NCI-H82 (cell line): ENCODE data around the gene WNT9B.
A peak's percentile ranks its signal among the peaks of the same experiment; 100 is the strongest.

Experiments used
- DNase-seq: peaks from one replicate; lab custom pipeline; 2025; lab: John Stamatoyannopoulos, UW

Gene WNT9B, protein sequence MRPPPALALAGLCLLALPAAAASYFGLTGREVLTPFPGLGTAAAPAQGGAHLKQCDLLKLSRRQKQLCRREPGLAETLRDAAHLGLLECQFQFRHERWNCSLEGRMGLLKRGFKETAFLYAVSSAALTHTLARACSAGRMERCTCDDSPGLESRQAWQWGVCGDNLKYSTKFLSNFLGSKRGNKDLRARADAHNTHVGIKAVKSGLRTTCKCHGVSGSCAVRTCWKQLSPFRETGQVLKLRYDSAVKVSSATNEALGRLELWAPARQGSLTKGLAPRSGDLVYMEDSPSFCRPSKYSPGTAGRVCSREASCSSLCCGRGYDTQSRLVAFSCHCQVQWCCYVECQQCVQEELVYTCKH

DNA sequence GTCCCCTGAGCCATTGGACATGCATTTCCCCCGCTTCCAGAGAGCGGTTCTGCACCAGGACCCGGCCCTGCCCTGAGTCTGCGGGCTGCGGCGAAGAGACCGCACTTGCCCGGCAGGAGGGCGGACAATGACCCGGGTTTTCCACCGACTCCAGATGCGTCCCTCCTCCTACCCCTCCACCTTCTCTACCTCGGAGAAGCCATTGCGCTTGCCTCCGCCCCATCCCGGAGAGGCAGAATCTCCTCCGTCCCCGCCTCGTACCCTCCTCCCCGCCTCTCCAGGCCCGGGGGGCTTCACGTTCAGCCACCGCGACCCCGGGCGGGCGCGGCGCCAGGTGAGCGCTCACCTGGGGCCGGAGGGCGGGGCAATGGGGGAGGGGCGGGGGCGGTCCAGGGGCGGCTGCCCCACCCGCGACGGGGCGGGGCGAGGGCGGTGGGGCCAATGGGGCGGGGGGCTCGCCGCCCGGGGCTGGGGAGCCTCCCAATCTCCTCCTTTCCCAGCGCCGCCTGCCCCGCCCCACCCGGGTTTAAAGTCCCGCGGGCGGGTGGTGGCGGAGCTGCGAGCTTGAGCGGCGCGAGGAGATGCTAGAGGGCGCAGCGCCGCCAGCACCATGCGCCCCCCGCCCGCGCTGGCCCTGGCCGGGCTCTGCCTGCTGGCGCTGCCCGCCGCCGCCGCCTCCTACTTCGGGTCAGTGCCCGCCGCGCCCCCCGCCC is at the start of gene WNT9B:
TSS of gene WNT9B (plus strand) at position 555 of the 713 bp plus-strand sequence. CDS start at position 611, 56 bp downstream.
- peak; percentile 75 for DNase-seq

DNA sequence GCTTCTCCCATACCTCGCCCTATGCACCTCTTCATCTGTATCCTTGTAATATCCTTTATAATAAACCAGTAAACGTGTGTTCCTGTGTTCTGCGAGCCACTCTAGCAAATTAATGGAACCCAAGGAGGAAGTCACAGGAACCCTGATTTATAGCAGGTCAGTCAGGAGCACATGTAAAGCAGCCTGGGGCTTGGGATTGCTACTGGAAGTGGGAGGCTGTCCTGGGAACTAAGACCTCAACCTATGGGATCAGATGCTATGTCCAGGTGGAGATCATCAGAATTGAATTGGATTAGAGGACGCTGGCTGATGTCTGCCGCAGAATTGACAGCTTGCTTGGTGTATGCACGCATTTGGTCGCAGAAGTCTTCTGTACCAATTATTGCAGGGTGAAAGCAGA is 48.6 kb upstream of the WNT9B start:
- peak; percentile 75 for DNase-seq

DNA sequence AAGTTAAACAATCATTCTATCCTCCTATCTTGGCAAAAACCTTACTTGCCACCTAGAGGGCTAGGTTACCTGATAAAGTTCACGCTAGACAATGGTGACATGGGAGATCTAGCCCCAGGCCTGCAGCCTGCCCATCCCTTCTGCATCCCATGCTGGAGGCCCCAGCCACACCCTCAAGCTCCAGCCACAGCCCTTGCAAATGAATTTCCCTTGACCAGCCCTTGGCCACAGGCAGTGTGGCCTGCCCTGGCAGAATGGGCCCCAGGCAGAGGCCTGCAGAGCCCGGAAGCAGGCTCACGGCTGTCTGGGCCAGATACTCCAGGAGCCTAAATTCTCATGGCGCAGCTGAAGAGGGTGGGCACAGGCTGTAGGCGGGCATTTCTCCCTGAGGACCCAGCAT is 47.8 kb upstream of the WNT9B start:
- no peak for DNase-seq

DNA sequence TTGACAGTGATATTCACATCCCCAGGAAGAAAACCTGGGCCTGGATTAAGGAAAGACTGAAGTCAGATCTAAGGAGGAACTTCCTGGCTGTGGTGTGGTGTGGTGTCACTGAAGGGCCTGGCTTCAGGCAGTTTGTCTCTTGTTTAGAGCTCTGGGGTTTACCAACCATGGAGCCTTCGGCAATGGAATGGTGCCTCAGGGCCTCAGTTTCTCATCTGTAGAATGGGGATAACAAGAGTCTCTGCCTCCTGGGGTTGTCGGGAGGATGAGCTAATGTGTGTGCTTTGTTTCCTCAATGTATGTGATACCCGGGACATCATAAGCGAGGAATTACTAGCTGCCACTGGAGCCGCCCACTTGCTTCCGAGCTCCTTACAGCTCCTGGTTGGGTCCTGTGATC is 45.6 kb upstream of the WNT9B start:
- DNase-seq, result no peak

DNA sequence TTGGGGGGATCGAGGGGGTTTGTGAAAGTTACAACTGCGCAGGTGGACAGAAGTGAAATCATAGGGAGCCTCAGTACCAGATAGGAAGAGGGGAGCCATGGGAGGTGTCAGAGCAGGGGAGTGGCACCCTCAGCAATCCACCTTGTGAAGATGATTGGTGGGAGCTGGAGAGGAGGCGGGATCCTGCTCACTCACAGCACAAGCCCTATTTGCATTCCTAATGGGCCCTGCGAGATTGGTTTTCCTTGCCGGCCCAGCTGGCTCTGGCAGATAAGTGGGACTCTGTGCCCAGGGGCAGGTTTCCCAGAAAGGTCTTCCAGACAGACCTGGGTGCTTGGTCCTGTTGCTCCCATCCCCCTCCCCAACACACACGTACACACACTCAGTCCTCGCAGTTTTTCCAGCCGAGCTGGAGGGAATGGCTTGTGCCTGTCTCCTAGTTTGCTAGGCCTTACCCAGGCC is 42.2 kb upstream of the WNT9B start:
- DNase-seq, result peak; percentile 48

DNA sequence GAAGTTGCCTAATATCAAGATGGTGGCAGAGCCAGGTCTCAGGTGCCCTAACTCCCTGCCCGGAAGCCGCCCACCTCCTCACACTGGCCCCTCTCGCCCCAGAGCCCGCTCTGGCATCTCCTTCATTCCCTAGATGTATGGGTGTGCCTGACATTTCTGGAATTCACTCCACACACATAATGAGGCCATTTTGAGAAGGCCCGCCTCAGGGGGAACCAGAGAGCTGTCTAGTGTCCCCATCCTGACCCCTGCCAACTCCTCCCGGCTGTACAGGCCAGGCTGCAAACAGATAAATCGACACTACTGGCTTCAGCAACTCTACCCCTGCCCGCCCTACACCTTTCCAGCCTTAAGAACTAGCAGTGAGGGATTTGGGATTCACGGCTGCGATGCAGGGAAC is 40.5 kb upstream of the WNT9B start:
- DNase-seq, result no peak

DNA sequence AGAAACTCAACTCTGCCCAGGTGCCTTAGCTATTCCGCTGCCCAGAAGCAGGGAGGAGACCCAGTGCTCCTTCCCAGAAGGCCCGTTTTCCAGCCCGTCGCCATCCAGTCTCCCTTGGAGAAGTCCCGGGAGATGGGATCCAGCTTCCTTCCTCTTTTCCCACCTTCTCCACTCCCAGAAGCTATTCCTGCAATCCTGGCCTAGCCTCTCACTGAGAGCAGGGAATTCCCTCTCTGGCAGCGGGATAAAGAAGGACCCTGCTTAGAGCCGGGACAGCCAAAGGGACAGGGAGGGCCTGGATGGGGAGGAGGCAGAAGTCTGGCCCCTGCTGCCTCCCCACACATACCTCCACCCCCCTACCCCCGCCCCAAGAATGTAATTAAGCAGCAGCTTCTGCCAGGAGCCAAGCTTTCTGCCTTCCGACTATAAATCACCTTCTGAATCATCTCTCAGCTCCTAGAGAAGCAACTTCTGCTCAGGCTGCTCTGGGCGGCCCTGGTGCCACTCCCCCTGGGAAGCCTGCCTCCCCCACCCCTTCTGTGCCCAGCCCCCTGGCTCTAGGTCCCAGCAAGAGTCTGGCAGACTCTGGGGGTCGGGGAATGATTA is 39.3 kb upstream of the WNT9B start:
- no peak for DNase-seq

DNA sequence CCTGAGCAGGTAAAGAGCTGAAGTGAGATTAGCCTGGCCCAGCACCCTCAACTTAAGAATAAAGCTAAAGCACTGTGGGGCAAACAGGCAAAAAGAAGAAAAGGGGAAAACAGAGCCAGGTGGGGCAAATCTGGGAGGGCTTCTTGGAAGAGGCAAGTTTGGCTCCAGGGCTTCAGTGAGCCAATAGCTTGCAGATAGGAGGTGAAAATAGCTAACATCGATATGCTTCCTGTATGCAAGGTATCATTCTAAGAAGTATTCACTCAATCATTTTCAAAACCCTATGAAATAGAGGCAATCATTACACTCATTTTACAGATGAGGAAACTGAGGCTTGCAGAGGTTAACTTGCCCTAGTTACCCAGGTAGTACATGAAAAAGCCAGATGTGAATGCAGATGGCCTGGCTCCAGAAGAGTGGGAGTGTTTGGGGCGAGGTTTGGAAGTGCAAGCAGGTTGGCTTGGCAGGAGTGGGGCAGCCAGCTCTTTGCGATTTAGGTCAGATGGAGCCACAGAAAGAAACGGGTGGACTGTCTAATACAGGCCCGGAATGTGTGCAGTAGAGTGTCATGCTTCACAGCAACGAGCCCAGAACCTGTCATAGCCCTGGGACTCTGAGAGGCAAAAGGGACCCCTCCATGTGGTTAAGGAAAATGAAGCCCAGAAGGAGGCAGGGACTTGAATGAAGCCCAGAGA is 38.6 kb upstream of the WNT9B start:
- DNase-seq, result no peak

DNA sequence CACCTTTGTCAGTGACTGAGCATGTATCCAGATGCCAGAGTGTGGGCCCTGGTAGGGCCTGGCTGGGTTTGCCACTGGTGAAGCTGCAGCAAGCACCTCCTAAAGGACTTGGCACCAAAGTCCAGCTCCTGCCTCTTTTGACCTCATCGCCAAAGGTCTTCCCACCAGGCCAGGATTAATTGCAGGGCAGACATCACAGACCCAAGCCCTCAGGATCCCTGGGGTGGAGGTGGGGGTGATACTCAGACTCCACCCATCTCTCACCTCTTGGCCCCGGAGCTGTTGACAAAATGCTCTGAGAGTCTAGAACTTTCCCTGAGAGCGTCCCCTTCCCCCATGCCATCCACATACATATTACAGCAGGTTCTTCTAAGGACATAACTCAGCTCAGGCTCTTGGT is 37.5 kb upstream of the WNT9B start:
- no peak for DNase-seq

DNA sequence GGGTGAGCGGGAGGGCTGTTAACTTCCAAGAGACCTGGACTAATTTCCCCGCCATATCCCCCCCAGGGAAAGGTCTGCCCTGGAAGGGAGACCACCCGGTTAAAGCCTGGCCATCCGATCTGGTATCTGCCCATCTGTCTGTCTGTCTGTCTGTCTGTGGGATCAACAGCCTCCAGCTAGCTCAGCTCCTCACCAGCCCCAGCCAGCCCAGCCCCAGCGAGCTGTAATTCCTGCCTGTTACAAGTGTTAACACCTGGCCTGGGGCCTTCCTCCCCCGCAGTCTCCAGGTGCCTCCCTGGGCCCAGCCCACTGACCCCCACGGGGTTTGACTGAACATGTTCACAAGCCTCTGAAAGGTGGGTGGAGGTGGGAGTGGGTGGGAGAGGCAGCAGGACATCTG is 36.9 kb upstream of the WNT9B start:
- no peak for DNase-seq

DNA sequence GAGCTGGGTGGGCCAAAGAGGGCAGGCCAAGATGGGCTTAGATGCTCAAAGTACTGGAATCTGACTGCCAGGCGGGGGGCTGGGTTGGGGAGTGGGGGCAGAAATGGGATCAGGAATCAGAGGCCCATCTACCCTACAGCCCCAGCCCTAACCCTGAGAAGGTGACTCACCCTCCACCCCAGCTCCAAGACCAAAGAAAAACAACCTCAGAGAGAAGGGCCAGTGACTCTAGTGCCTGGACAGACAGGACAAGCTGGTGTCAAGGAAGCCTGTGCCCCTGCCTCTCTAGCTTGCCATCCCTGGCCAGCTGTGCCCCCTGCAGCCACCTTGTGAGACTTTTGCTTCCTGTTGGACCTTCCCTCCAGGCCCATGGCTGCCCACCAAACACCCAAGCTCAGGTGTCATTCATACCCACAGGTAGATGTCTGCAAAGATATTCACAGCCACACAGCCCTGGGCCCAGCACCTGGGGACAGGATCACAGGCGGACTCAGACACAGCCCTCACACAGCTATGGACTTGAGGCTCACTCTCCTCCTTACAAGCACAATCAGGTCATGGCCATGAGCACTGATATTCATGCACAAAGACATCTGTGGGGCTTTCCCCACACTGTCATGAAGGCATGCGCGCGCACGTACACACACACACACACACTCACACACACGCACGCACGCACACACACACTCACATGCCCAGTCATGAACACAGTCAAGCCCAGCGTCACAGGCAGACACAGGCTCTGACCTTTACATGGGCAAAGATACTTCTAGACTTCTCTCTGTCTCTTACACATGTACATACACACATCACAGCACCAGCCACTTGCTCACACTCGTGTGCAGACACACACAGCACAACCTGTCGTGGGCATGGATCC is 35.7 kb upstream of the WNT9B start:
- no peak for DNase-seq

DNA sequence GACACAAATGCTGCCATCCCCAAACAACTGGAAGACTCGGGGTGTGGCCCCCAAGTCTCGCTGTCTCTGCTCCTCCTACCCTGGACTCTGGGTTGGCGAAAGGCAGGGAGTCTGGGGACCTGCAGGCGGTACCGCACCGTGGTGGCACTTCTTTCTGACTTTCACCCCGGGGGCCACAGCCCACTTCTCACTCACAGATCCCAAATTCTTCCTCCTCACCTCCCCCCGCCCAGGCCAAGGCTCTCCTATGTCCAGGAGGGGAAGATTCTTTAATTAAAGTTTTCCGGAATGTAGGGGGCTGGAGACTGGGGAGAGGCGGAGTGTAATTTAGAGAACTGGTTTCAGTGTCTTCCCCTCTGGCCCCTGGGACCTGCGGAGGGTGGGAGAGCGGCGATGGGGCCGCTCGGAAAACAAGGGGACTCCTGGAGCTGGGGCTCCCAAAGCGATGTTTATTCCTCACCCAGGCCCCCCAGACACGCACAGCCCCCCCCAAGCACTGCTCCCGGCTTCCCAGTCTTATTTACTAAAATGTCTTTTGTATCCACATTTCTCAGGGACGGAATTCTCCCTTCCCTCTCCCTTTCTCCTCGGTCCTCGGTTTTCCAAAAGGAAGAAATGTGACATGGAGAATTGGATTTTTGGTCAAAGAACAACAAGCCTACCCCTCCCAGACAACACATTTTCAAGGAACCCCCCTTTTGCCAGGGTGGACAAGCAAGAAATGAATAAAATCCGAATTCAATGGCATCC is 34.1 kb upstream of the WNT9B start:
- no peak for DNase-seq

DNA sequence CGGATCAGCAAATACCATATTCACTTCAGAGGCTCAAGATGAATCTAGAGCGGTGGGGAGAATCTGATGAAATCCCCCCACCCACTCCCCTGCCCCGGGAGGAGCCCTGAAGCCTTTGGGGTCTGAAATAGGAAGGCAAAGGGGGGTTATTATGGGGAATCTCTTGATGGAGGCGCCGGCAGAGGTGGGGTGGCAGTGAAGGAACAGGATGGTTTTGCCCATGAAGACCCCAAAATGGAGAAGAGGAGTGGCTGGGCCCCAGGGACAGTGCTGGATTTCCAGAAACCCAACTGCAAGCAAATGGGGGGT is 33.5 kb upstream of the WNT9B start:
- DNase-seq, result no peak

DNA sequence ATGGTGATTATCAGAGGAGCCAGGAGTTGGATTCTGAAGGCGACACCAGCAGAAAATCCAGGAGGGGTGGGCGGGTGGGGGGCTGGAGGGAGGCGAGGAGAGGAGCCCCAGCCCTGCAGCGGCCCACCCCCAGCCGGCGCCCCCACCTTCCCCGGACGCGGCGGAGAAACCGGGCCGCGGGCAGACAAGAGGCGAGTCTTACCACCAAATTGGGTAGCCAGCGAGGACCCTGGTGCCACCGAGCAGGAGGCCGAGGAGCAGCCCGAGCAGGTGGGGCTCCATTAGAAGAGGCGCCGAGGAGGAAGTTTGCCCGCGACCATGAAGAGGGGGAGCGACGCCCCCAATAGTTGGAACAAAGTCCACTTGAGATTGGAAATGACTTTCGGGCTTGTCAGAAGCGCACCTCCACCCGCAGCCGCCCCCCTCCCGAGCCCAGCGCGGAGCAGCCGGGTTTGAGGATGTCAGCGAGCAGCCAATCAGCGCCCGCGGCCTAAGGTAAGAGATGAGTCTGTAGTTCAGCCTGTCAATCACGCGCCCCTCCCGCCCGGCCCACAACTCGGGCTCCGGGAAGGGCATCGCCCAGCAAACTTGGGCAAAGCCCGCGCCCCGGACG is 33.0 kb upstream of the WNT9B start, which contains the start of gene WNT3:
TSS of gene WNT3 (minus strand) at position 377 of the 613 bp plus-strand sequence. CDS start at position 282, 95 bp downstream.
- DNase-seq, result peak; percentile 80

DNA sequence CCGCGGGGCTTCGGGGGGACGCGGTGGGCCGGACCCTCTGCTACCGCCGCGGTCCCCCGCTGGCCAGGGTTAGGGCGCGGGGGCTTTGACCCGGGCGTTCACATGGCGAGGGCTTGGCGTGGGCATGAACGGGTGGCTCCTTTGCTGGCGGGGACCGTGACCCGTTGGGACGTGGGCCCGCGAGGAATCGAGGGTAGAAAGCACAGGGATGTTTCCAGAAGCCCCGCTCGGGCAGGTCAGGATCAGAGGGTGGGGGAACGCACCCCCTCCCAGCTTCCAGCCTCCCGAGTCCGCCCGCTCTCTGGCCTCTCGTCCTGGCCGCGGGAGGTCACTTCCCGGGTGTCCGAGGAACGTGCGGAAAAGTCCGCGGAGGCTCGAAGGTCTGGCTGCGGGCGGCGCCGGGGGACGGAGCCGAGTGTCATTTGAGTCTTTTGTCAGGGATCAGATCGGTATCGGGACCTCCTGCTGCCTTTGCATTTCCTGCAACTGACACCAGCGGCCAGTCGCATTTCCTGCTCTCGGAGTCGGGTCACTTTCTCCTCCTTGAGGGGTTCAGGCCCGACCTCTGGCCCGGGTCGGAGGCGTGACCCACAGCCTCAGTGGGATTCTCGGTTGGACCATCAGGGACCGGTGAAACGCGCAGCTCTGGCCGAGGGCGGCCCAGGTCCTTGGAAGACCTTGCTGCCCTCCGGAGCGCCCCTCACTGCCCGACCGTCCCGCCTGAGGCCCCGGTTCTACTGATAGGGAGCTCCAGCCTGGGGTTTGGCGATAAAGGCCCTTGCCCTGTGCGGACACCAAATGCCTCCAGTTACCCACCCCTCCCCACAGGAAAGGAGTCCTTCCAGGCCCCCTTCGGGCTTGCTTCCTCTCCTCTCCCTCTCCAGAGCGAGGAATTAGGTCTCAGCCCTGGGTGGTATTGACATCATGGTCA is 32.2 kb upstream of the WNT9B start:
- DNase-seq, result no peak

DNA sequence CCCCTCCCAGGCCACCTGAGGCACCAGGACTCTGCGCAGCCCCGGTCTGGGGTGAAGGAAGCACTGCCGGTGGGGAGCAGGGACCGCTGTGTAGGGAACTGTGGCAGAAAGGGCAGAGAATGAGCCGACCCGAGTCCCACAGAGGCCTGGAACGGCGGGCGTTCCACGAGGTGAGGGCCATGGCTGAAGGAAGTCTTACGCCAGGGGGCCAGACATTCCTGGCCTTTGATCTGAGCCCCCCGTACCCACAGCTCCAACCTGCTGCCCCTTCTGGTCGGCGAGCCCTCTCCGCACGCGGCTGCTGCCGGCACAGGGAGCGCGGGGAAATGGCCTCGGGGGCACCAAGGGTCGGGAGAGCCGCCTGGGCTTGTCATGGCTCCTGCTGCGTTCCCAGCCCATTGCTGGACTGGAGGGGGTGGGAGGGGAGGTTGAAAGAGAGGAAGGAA is 31.5 kb upstream of the WNT9B start:
- no peak for DNase-seq

DNA sequence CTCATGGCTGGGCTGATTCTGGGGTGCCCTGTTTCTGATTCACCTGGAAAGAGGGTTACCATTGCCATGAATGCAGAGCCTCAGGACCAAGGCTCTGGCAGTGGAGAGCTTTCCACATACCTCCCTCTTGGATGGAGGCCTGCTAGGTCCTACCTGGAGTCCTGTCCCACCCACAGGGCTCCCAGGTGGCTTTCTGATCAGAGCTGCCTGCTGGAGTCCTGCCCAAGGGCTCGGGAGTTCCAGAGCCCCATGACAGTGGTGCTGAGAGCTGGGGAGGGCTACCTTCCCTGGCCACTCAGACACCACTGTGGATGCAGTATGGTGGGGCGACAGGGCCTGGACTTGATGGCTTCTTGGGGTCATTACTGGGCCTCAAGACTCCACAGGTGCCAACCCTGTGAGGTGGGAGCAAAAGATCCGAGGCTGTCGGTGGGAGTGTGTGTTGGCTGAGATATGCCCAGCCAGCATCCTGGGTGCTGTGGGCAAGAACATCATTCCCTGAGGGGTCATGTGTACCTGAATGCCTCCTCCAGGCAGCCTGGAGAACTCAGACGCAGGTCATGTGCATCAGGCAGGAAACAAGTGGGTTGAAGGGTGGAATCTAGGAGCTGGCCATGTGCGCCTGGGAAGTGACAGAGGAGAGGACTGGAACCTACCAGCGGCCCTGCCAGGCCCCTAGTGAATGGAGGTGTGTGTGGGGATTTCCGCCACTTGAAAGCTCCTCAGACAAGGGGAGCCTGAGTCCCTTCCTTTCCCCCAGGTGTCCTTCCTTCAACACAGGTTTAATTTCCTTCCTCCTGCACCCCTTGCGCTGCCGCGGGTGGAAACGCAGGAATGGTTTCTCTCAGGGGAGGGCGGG is 30.6 kb upstream of the WNT9B start:
- DNase-seq, result no peak
